Activated naive CD8-positive, alpha-beta T cell treated with anti-CD3 and anti-CD28 coated beads, Interleukin-2, amount 50 U/mL, for 24 hours (primary cell): ENCODE measurements around the gene TCEANC2.
"Not testable (repeated sequence)": the region's sequence is repeated elsewhere in the genome, so short reads cannot be mapped to it uniquely, and the experiment has no call there.

Experiments
- ATAC-seq: fragments of 150-1000 bp; cut with Tn5 transposase; one replicate; pipeline ENCODE4 v1.10.0; 2021
- DNase-seq: peaks from one replicate; pipeline ENCODE4 v3.0.0; 2021
- H3K27ac Mint-ChIP-seq: one replicate; pipeline ENCODE4 v1.8.0; 2021; ENCODE audit warnings: mild to moderate bottlenecking, mixed read lengths
- H3K27me3 Mint-ChIP-seq: one replicate; pipeline ENCODE4 v1.8.0; 2021; ENCODE audit warnings: mixed read lengths
- H3K36me3 Mint-ChIP-seq: one replicate; pipeline ENCODE4 v1.8.0; 2021; ENCODE audit warnings: low read depth, mixed read lengths
- H3K4me1 Mint-ChIP-seq: one replicate; pipeline ENCODE4 v1.8.0; 2021; ENCODE audit warnings: mixed read lengths
- H3K4me3 Mint-ChIP-seq: one replicate; pipeline ENCODE4 v1.8.0; 2021; ENCODE audit warnings: mild to moderate bottlenecking, moderate library complexity, mixed read lengths
- H3K9me3 Mint-ChIP-seq: one replicate; pipeline ENCODE4 v1.8.0; 2021; ENCODE audit warnings: mixed read lengths

Gene TCEANC2

DNA sequence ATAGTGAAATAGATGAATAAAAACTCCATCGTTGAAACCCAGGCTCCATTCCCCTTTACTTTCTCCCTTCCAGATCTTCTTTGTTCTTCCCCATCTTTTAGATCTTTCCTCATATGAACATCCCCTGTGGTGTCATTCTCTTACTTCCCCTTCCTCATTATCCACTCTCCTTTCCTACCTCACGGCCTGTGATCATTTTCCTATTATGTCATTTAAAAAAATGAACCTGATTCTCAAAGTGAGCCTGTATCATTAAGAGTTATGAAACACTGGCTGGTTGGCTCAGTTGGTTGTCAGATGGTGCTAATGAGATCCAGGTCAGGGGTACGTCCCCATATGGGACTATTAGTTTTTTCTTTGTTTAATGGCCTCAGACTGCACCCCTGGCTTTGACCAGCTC lies 38.3 kb downstream of the TCEANC2 start:
- DNase-seq, result no peak
- H3K9me3 Mint-ChIP-seq, result no peaks in the 10 kb centered on the region
- no peaks in the 10 kb centered on the region for H3K4me1 Mint-ChIP-seq
- H3K4me3 Mint-ChIP-seq, result no peak overlapping the region
- no peak for ATAC-seq
- H3K27me3 Mint-ChIP-seq, result no peaks in the 10 kb centered on the region
- peaks cover 8% of the 10 kb centered on the region for H3K36me3 Mint-ChIP-seq
- H3K27ac Mint-ChIP-seq, result no peak overlapping the region

DNA sequence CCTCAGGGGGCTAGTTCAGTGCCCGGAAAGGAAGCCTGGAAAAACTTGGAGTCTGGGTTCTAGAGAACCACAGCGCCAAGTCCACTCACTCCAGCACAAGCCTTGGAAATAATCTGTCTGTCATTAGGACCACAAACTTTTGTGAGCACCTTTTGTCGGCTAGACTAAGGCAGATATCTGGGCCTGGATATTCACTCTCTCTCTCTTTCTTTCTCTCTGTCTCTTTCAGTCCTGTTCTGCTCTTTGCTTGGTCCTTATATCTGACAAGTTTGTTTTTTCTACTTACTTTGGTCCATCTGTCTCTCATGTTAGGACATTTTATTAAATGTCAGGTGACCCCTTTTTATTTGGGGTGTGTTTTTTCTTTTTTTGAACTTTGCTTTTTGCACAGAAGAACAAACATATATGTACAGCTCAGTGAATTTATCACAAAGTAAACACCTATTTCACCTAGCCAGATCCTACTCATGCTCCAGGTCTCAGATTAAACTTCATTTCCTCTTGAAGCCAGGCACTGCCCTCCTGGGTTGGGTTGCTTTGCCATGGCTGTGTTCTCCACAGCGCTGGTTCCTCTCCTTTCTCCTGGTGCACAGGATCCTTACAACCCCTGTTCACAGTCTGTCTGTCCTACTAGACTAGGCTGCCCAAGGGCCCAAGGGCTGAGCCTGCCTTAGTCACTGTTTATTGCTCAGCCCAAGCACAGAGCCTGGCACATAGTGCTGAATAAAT lies 40.8 kb downstream of the TCEANC2 start:
- Mint-ChIP-seq H3K27ac (no peak overlapping the region), H3K4me3 (no peak overlapping the region), H3K4me1 (no peaks in the 10 kb centered on the region), H3K9me3 (no peaks in the 10 kb centered on the region), H3K36me3 (peaks cover 13% of the 10 kb centered on the region), H3K27me3 (no peaks in the 10 kb centered on the region)
- ATAC-seq (no peak), DNase-seq (no peak)

DNA sequence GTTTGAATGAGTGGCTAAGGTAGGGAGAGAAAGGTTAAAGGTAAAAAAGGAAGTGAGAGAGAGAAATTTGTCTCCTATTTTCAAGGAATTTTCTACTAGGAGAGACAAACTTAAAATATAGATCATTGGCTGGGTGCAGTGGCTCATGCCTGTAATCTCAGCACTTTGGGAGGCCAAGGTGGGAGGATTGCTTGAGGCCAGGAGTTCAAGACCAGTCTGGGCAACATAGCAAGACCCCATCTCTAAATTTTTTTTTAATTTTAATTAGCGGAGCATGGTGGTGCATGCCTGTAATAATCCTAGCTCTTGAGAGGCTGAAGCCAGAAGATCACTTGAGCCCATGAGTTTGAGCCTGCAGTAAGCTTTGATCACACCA lies 41.3 kb downstream of the TCEANC2 start:
- not testable (repeated sequence) for DNase-seq, ATAC-seq, H3K4me1 Mint-ChIP-seq, H3K4me3 Mint-ChIP-seq, H3K27me3 Mint-ChIP-seq, H3K27ac Mint-ChIP-seq, H3K9me3 Mint-ChIP-seq
- H3K36me3 Mint-ChIP-seq, result peaks cover 14% of the 10 kb centered on the region

DNA sequence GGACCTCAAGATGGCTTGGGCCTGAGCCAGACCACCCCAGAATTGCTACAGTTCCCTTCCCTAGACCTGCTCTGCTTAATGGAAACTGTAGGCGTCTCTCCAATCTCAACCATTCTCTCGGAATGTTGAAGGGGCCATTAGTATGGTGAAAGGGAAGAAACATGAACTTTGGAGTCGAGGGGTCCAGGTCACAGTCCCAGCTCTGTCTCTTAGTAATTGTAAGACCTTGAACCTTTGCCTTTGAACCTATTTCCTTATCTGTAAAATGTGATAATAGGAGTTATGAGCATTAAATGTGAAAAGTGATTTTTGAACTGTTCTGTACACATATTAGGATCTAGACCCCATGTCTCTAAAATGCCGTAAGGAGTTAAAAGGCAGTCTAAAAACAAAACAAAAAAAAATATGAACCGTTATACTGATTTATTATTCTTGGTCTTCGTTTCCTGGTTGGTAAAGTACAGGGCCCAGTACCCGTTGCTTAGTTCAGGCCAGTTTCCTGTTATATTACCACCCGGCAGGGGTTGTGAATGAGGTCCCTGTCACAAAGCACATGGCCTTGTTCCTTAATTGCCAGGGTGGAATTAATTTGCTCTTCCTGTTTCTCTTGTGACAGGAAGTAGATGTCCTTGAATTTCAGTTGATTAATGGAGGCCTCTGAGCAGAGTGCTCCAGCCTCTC lies 42.3 kb downstream of the TCEANC2 start:
- Mint-ChIP-seq H3K4me1 (no peaks in the 10 kb centered on the region), H3K36me3 (peaks cover 19% of the 10 kb centered on the region), H3K4me3 (no peak overlapping the region), H3K27ac (no peak overlapping the region), H3K9me3 (no peaks in the 10 kb centered on the region), H3K27me3 (no peaks in the 10 kb centered on the region)
- DNase-seq (no peak), ATAC-seq (no peak)

DNA sequence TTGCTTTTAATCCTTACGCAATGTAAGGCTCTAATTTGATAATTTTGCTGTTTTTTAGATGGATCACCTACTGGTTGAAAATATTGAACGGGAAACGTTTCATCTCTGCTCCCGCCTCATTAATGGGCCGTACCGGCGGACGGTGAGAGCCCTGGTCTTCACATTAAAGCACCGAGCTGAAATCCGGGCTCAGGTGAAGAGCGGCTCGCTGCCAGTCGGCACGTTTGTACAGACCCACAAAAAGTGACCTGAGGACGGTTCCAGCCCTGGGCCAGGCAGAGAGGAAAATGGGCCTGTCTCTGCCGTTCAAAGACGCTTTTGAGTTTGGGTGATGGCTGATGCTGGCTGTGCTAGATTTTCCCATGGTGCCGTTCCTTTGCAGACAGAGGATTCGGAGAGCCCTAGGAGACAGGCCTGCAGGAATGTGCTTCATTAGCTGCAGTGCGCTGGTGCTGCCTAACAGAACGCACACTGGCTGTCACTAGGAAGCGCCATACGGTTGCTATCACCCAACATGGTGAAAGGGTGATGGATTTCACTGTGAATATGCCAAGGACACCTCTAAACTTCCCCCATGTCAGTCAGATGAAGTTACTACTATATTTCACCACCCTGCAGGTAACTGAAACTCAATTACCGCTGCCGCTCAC lies 42.9 kb downstream of the TCEANC2 start:
- no peak overlapping the region for H3K27ac Mint-ChIP-seq
- no peak for ATAC-seq
- no peak overlapping the region for H3K4me3 Mint-ChIP-seq
- DNase-seq, result no peak
- H3K4me1 Mint-ChIP-seq, result no peaks in the 10 kb centered on the region
- peaks cover 18% of the 10 kb centered on the region for H3K36me3 Mint-ChIP-seq
- H3K27me3 Mint-ChIP-seq, result no peaks in the 10 kb centered on the region
- no peaks in the 10 kb centered on the region for H3K9me3 Mint-ChIP-seq

DNA sequence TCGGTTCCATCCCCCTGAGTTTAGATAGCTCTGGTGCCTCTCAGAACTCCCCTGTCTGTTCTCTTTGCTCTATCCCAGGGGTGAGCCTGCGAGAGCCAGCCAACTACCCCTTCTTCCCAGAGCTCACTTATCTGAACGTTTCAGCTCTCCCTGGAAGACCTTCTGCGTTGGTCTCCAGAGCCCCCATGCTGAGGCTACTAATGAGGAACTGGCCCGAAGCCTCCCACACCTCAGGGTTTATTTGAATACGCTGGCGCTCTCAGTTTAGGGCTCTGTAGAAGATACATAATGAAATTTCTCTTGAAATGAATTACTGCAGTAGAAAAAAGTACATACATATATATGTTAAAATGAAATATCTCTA lies 43.5 kb downstream of the TCEANC2 start:
- no peak overlapping the region for H3K4me3 Mint-ChIP-seq

DNA sequence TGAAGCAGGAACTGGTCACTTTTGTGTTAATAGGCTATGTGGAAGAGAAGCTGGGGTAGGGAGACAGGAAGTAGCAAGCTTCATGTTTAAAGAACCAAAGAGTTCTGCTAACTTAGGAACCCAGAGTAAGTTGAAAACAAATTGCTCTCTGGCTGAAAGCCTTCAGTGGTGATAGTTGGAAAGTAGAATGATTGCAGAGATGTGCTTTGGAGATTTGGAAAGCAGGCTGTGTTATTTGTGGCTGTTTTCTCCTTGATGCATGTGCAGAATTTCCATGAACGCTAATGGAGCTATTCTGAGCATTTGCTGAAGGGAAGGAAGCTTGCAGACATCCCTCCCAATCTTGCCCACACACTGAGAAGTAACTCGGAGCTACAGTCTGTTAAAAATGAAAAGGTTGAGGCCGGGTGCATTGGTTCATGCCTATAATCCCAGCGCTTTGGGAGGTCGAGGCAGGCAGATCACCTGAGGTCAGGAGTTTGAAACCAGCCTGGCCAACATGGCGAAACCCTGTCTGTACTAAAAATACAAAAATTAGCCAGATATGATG lies 45.7 kb downstream of the TCEANC2 start:
- ATAC-seq (no peak), DNase-seq (no peak)
- Mint-ChIP-seq H3K27me3 (no peaks in the 10 kb centered on the region), H3K27ac (no peak overlapping the region), H3K4me3 (no peak overlapping the region), H3K36me3 (peaks cover 15% of the 10 kb centered on the region), H3K4me1 (no peaks in the 10 kb centered on the region), H3K9me3 (no peaks in the 10 kb centered on the region)

More for the DNA sequence above, 43.5 kb downstream of the TCEANC2 start:
- Mint-ChIP-seq H3K4me1 (no peaks in the 10 kb centered on the region), H3K27ac (no peak overlapping the region), H3K27me3 (no peaks in the 10 kb centered on the region), H3K9me3 (no peaks in the 10 kb centered on the region), H3K36me3 (peaks cover 15% of the 10 kb centered on the region)
- ATAC-seq (no peak), DNase-seq (no peak)

DNA sequence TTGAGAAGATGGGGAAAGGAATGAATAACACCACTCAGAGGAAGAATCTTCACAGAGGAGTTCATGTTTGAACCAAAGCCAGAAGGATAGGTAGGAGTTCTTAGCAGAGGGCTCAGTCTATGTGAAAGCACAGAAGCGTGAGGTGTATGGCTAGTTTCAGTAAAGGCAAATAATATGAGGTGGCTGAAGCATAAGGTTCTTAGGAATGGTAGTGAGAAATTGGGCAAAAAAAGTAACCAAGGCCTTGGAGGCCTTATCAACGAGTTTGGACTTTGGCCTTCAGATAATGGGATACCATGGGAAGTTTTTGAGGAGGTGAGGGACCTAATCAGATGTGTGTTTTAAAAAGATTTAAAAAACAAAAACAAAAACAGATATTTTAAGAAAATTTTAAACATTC lies 47.1 kb downstream of the TCEANC2 start:
- Mint-ChIP-seq H3K36me3 (peaks cover 15% of the 10 kb centered on the region), H3K4me3 (no peak overlapping the region)

DNA sequence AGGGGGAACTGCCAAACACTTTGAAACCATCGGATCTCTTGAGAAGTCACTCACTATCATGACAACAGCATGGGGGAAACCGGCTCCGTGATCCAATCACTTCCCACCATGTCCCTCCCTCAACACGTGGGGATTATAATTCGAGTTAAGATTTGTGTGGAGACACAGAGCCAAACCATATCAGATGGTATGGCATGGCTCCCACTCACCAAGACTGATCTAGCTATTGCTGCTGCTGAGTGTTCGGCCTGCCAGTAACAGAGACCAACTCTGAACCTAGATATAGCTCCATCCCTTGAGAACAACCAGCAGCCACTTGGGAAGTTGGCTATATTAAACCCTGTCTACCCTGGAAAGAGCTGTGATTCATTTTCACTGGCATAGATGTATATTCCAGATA lies 50.0 kb downstream of the TCEANC2 start:
- no peaks in the 10 kb centered on the region for H3K4me1 Mint-ChIP-seq
- H3K4me3 Mint-ChIP-seq, result no peak overlapping the region
- H3K27me3 Mint-ChIP-seq, result no peaks in the 10 kb centered on the region
- no peak overlapping the region for H3K27ac Mint-ChIP-seq
- H3K9me3 Mint-ChIP-seq, result no peaks in the 10 kb centered on the region
- ATAC-seq (no peak), DNase-seq (no peak)
- peaks cover 10% of the 10 kb centered on the region for H3K36me3 Mint-ChIP-seq

More for the DNA sequence above, 47.1 kb downstream of the TCEANC2 start:
- no peaks in the 10 kb centered on the region for H3K9me3 Mint-ChIP-seq
- H3K27me3 Mint-ChIP-seq, result no peaks in the 10 kb centered on the region
- no peak for ATAC-seq
- no peak overlapping the region for H3K27ac Mint-ChIP-seq
- H3K4me1 Mint-ChIP-seq, result no peaks in the 10 kb centered on the region
- DNase-seq, result no peak

DNA sequence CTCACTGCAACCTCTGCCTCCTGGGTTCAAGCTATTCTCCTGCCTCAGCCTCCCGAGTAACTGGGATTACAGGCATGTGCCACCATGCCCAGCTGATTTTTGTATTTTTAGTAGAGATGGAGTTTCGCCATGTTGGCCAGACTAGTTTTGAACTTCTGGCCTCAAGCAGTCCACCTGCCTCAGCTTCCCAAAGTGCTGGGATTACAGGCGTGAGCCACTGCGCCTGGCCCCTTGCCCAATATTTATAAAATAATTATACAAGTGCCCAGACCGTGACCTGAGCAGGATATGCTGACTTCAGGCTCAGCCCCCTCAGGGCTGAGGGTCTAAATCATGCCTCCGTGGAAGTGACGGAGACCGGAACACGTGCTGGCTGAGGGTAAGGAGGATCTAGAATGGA lies 51.2 kb downstream of the TCEANC2 start:
- H3K27me3 Mint-ChIP-seq, H3K4me1 Mint-ChIP-seq, DNase-seq, H3K9me3 Mint-ChIP-seq, H3K27ac Mint-ChIP-seq, ATAC-seq, H3K36me3 Mint-ChIP-seq, H3K4me3 Mint-ChIP-seq: not testable (repeated sequence)

DNA sequence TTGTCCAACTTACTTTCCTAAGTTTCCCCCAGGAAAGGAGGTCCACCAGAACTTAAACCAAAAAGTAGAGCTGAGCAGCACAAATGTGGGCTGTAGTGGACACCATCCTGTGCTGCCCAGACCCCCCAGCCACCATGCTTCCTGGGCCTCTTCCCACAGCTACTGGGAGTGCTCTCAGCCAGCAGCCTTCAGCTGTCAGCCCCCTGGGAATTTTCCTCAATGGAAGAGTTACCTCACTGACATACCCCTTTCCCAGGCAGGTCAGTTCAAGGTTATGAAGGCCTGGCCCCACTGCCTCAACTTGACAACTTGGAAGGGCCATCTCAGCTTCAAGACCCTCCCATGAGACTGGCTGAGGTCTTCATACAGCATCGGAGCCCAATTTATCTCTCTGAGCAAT lies 51.7 kb downstream of the TCEANC2 start:
- Mint-ChIP-seq H3K27me3 (no peaks in the 10 kb centered on the region), H3K4me1 (no peaks in the 10 kb centered on the region), H3K36me3 (peaks cover 6% of the 10 kb centered on the region), H3K4me3 (no peak overlapping the region), H3K27ac (no peak overlapping the region), H3K9me3 (no peaks in the 10 kb centered on the region)
- no peak for DNase-seq
- ATAC-seq, result no peak

DNA sequence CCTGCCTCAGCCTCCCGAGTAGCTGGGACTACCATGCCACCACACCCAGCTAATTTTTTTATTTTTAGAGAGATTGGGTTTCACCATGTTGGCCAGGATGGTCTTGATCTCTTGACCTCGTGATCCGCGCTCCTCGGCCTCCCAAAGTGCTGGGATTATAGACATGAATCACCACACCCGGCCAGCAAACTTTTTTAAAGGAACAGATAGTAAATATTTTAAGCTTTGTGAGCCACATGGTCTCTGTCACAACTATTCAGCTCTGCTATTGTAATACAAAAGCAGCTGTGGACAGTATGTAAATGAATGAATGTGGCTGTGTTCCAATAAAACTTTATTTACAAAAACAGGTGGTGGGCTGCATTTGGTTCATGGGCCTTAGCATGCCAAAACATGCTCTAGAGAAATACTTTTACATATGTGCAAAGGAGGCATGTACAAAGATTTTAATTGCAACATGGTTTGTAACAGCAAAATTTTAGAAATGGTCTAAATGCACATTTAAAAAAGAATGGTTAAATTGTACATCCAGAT lies 52.4 kb downstream of the TCEANC2 start:
- no peak for ATAC-seq
- H3K9me3 Mint-ChIP-seq, result no peaks in the 10 kb centered on the region
- no peak overlapping the region for H3K27ac Mint-ChIP-seq
- DNase-seq, result no peak
- no peak overlapping the region for H3K4me3 Mint-ChIP-seq
- no peaks in the 10 kb centered on the region for H3K27me3 Mint-ChIP-seq
- peaks cover 2% of the 10 kb centered on the region for H3K36me3 Mint-ChIP-seq
- no peaks in the 10 kb centered on the region for H3K4me1 Mint-ChIP-seq

DNA sequence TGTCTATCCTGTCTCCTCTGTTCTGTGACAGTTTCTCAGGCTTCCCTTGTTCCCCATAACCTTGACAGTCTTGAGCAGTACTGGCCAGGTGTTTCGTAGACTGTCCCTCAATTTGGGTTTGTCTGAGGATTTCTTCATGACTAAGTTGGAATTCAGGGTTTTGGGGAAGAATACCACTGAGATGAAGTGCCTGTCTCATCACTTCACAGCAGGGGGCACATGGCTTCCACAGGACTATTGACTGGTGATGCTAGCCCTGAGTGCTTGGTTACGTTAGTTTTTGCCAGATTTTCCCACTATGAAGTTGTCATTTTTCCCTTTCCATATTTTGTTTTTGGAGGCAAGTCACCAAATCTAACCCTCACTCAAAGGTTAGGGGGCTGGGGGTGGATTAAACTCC lies 53.7 kb downstream of the TCEANC2 start:
- no peaks in the 10 kb centered on the region for H3K4me1 Mint-ChIP-seq

DNA sequence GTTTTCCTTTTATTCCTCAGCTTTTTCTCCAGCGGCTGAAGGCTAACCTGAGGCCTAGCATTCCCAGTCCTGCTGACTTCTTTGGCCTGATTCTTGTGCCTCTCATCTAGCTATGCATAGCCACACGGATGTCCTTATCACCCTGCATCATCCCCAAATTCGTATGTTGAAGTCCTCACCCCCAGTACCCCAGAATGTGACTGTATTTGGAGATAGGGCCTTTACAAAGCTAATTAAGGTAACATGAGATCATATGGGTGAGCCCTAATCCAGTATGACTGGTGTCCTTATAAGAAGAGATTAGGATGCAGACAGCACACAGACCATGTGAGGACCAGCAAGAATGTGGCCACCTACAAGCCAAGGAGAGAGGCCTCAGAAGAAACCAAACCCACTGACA lies 54.7 kb downstream of the TCEANC2 start:
- Mint-ChIP-seq H3K4me3 (no peak overlapping the region), H3K27me3 (no peaks in the 10 kb centered on the region), H3K4me1 (no peaks in the 10 kb centered on the region), H3K27ac (no peak overlapping the region), H3K36me3 (no peaks in the 10 kb centered on the region), H3K9me3 (no peaks in the 10 kb centered on the region)
- ATAC-seq, result no peak
- DNase-seq, result no peak

More for the DNA sequence above, 53.7 kb downstream of the TCEANC2 start:
- H3K27me3 Mint-ChIP-seq, result no peaks in the 10 kb centered on the region
- no peak overlapping the region for H3K27ac Mint-ChIP-seq
- H3K9me3 Mint-ChIP-seq, result no peaks in the 10 kb centered on the region
- no peak overlapping the region for H3K4me3 Mint-ChIP-seq
- DNase-seq, result no peak
- no peak for ATAC-seq
- H3K36me3 Mint-ChIP-seq, result no peaks in the 10 kb centered on the region
